GM18519 (cell line): Measurements from ENCODE around the gene WWC1.
"Not testable (repeated sequence)": the region's sequence is repeated elsewhere in the genome, so short reads cannot be mapped to it uniquely, and the experiment has no call there.

ENCODE experiments used
- ATAC-seq: cut with Tn5 transposase; IDR thresholded peaks from one replicate; pipeline ENCODE4 v1.9.1; 2021; ENCODE audit warnings: mild to moderate bottlenecking, moderate library complexity; ENCODE audit not compliant: unreplicated experiment, low FRiP score

The WWC1 gene

GRCh38 chr5:168328814-168329213, 37.4 kb downstream of the WWC1 start:
- peak; percentile 68 for ATAC-seq

DNA sequence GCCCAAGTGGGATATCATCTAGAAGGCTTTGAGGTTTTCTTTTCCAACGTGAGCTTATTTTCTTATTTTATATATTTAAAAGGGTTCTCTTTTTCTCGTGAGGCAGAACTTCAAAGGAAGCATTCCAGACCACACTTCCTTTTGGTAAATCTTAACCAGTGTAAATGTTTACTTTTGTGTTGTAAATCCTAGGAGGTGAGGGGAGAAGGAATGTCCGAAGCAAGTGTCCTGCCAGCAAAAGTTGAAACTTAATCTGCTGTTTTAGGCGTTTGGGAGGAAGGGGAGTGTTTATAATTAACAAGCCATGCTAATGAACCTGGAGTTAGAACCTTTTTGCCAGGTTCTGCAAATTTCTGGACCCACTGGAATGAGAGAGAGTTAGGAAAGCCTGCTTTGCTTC, 37.9 kb downstream of the WWC1 start:
- no peak for ATAC-seq

DNA sequence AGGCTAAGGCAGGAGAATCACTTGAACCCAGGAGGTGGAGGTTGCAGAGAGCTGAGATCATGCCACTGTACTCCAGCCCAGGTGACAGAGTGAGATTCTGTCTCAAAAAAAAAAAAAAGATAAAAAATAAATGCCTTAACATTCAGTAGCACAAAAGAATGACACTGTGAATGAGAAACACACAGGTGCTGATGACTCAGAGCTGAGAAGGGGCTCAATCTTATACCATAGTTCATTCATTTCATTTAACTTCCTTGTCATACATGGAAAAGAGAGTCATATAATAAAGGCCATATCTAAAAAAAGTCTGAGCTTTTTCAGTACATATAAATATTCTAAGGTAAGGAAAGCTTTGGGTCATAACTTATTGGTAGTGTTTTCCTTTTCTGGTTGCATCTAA, 40.6 kb downstream of the WWC1 start:
- ATAC-seq, result no peak

DNA sequence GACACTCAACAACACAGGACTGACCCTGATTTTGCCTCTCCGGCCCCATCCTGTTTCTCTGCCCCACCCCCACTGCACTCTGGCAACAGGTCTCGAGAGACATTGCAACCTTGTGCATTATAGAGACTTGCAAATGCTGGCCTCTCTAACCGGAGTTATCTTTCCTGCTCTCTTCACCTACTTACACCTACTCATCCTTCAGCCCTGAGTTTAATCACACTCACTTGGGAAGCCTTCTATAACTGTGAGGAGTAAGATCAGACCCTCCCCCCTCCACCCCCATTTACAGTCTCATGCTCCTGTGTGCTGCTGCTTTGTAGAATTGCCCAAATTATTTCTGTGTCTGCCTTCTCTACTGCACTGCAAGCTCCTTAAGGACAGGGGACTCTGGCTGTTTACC, 42.8 kb downstream of the WWC1 start:
- ATAC-seq, result no peak

- ATAC-seq, result no peak
These were observed 43.2 kb downstream of the WWC1 start for GRCh38 chr5:168334695-168335094.

DNA sequence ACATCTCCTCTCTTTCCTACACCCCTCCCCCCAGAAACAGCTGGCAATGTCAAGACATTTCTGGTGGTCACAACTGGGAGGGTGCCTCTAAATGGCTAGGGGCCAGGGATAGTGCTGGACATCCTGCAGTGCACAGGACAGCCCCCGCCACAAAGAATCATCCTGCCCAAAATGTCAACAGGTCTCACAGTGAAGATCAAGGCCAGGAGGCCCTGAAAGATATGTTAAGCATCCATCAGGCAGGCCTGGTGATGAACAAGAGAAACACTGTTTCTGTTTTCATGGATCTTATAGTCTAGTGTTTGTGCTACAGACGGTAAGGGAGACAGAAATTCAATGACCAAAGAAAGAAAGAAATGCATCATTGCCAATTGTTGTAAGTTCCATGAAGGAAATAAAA, 45.9 kb downstream of the WWC1 start:
- ATAC-seq, result no peak

GRCh38 chr5:168339109-168339771, 47.8 kb downstream of the WWC1 start:
- no peak for ATAC-seq

DNA sequence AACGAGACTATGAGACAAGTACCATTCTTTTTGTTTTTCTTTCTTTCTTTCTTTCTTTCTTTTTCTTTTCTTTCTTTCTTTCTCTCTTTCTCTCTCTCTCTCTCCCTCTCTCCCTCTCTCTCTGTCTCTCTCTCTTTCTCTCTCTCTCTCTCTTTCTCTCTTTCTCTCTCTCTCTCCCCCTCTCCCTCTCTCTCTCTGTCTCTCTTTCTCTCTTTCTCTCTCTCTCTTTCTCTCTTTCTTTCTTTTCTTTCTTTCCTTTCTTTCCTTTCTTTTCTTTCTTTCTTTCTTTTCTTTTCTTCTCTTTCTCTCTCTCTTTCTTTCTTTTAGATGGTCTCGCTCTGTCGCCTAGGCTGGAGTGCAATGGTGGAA, 48.3 kb downstream of the WWC1 start:
- ATAC-seq, result not testable (repeated sequence)

- no peak for ATAC-seq
These were observed 49.0 kb downstream of the WWC1 start for GRCh38 chr5:168340487-168340886.

DNA sequence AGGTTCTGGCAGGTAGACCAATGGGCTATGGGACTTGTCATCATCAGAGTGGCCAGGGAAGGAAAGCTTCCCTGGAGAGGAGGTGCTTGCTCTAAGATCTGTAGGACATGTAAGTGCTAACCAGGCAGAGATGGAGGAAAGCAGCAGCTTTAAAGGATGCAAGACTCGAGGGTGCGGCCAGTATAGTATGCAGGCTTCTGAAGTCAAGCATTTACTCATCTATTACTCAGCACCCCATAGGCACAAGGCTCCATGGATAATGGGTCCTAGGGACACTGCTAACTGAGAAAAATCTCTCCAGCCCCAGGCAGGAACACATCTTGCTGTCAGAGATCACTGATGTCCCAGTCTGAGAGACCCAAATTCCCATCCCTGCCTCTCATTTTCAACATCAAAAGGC, 49.7 kb downstream of the WWC1 start:
- ATAC-seq, result no peak

DNA sequence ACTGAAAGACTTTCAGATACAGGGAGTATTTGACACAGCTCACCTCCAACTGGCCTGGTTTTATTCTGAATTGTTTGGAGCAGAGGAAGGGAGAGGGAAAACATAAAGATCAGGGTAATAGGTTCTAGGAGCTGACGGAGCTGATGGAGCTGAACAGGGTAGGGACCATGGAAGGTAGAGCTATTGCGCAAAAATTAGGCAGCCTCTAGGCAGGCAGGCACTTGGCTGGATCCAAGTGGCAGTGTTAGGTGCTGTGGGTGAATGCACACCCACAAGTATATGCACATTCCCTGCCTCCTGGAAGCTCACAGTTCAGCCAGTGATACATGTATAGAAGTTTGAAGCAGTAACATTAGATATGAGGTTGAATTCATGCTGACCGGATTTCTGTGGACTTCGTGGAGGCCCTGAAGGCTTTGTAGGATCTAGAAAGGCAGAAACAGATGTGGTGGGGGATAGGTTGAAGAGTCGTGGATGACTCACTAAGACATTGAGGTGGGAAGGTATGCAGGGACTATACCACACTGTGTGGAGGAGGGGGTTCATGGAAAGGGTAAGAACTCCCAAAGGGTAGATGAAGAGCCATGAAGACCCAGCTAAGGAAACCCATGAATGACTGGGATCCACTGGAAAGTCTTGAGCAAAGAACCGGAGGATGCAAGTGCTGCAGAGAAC, 50.8 kb downstream of the WWC1 start:
- ATAC-seq, result no peak

DNA sequence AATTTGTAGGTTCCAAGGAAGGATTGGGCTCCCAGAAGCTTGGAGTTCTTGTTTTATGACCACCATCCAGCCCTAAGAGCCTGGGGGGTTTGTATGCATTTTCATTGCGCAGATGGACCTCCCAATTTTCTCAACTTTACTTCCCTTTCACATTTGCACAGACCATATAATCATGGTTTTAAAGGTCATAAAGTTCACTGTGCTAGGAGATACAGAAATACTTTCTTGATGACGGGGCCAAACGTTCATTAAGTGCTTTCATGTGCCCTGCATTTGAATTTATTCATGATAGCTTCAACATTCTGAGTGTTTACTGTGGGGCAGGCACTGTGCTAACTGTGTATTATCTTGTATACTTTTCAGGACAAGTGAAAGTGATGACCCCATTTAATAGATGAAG, 51.5 kb downstream of the WWC1 start:
- ATAC-seq, result no peak

DNA sequence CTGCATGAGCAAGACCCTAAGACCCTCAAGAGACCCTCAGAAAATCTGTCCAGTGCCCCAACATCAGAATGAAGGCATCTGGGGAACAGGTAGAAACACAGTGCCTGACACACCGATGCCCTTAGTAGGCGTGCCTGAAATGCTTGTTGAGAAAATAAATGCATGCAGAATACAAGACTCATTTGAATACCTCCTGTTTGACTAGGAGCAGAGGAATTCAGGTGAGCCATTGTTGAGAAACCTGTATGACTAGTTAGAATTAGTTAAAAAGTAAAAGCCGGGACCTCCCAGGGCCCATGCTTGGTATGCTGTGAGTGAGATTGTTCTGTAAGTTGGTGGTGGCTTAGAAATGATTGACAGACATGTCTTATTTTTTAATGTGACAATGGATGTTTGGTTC, 55.0 kb downstream of the WWC1 start:
- ATAC-seq, result no peak

GRCh38 chr5:168347368-168348083, 56.1 kb downstream of the WWC1 start:
- peak; percentile 46 for ATAC-seq

DNA sequence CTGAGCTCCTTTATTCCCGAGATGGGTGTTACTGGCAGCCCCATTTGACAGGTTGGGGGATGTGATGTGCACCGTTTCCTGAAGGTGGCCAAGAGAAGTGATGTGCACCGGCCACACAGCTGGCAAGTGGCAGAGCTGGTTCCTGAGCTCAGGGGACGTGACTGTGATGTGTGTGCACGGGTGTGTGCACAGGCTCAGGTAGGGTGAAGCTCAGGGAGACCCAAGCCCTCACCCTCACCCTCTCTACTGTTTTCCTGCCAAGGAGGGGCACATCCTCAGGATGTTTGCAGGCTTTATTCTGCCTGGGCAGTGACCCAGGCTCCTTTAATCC, 56.6 kb downstream of the WWC1 start:
- ATAC-seq, result no peak

- ATAC-seq, result no peak
These were observed 58.9 kb downstream of the WWC1 start for GRCh38 chr5:168350315-168350714.

GRCh38 chr5:168353216-168353957, 61.9 kb downstream of the WWC1 start:
- no peak for ATAC-seq

DNA sequence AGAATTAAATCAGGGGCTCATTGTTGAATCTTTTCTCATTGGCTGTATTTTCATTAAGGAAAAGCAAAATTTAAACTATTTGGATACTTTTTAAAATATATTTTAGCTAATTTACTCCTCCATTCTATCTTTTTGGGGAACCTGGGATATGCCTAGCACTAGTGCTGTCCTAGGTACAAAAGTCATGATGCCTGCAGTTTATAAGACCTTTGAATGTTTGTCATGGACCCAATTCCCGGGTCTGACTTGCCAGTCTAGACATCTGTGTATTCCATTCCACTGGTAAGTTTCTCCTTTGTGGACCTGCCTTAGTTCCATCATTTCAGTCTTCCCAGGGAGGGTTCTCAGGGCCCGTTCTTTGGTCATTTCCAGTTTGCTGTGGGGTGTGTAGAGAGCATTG, 63.0 kb downstream of the WWC1 start:
- no peak for ATAC-seq

- ATAC-seq, result no peak
These were observed 64.7 kb downstream of the WWC1 start for GRCh38 chr5:168356171-168356570.

DNA sequence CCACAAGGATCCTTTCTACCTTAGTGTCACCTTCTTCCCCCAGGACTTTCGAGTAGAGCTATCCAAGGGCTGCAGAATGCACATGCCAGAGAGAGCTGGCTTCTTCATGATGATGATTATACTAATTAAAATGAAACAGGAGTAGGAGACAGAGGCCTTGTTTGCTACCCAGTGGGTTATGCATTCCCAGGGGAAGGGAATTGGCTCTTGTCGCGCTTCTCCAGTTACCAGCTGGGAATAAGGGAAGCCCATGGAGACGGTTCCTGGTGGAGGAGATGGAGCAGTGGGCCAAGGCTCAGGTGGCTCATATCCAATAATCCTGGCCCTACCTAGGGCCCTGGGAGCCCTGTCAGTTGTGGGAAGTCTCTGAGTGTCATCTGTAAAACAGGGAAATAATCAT, 65.1 kb downstream of the WWC1 start:
- no peak for ATAC-seq

- no peak for ATAC-seq
These were observed 66.4 kb downstream of the WWC1 start for GRCh38 chr5:168357876-168358275.
